Uterus (tissue), 4 donors: ENCODE data around the gene CD7. TPM values are rescaled to one million over a fixed set of nuclear protein-coding genes. Genes with fewer than 3 reads are reported as not detected.

Experiments used
- DNase-seq, 2 donors: peaks; one replicate each; pipeline ENCODE4 v3.0.0-alpha.2; 2019 to 2020
- H3K27ac ChIP-seq, 2 donors: fragments of 200-600 bp; sonication (generic); 1 replicate in 1 of 2; 2 replicates in 1 of 2; pipeline ENCODE4 v1.5.1; 2016 to 2018
- H3K27me3 ChIP-seq, 2 donors: fragments of 200-600 bp; sonication (generic); one replicate each; pipeline ENCODE4 v1.5.1; 2018 to 2019; ENCODE audit warnings: control low read depth in 1 of 2
- H3K36me3 ChIP-seq, 2 donors: fragments of 200-600 bp; sonication (generic); one replicate each; pipeline ENCODE4 v1.5.1; 2019; ENCODE audit warnings: control low read depth in 1 of 2
- H3K4me1 ChIP-seq, 2 donors: fragments of 200-600 bp; sonication (generic); one replicate each; pipeline ENCODE4 v1.5.1; 2018 to 2019; ENCODE audit warnings: control low read depth in 1 of 2
- H3K4me3 ChIP-seq, 2 donors: fragments of 200-600 bp; sonication (generic); 1 replicate in 1 of 2; 2 replicates in 1 of 2; pipeline ENCODE4 v1.5.1; 2018 to 2019; ENCODE audit warnings: mild to moderate bottlenecking in 1 of 2
- H3K9me3 ChIP-seq, 2 donors: fragments of 200-600 bp; sonication (generic); one replicate each; pipeline ENCODE4 v1.5.1; 2019; ENCODE audit warnings: control low read depth in 1 of 2
- CTCF ChIP-seq, 4 experiments: fragments of 200-600 bp in 2 of 4; fragments of 450-650 bp in 2 of 4; sonication (generic) in 2 of 4; IDR thresholded peaks; one replicate each; pipeline ENCODE4 v1.5.1; 2016 to 2019; ENCODE audit warnings: antibody characterized with exemption in 4 of 4, mild to moderate bottlenecking in 2 of 4, moderate library complexity in 1 of 4
- POLR2A ChIP-seq, 2 donors: fragments of 450-650 bp; IDR thresholded peaks; one replicate each; pipeline ENCODE4 v1.6.1; 2016; ENCODE audit warnings: antibody characterized with exemption in 2 of 2, mild to moderate bottlenecking in 1 of 2, moderate library complexity in 1 of 2
- intact Hi-C: fragments of 100-400 bp; cut with DNase I; formaldehyde crosslinking; loops from one replicate; pipeline ENCODE4 v1.15.1; 2023; ENCODE audit warnings: low total_unique reads
- total RNA-seq, 4 donors: library from RNA; depleted of rRNA in 3 of 4; stranded (reverse); fragments of >200 nt in 3 of 4; gene quantifications; one replicate each; pipeline versions ENCODE4 v1.1.0 to v1.2.4, GENCODE V29; 2014 to 2023
- donor health status: DM: yes; HTN: yes; CAD: no.

Gene CD7
- total RNA-seq, 4 donors from 2014 or later, result 2.1 to 4.1 TPM; not detected in 2

GRCh38 chr17:82270651-82271050 lies 46.8 kb downstream of the CD7 start:
- H3K36me3 ChIP-seq, result no peaks in the 10 kb centered on the region
- H3K27ac ChIP-seq, result peak overlapping the region in 1 of 2 donors; percentile 77
- no peak overlapping the region for H3K4me3 ChIP-seq
- no peak for TF ChIP-seq CTCF (IDR thresholded peaks at IDR 0.05)
- TF ChIP-seq POLR2A (IDR thresholded peaks at IDR 0.05), result no peak
- no peaks in the 10 kb centered on the region for H3K9me3 ChIP-seq
- peaks cover 5 to 34% of the 10 kb centered on the region in 2 donors for H3K4me1 ChIP-seq
- intact Hi-C loops, result no loop called here
- no peaks in the 10 kb centered on the region for H3K27me3 ChIP-seq
- DNase-seq, result no peak

GRCh38 chr17:82269882-82270500 lies 47.4 kb downstream of the CD7 start:
- DNase-seq, result no peak
- H3K9me3 ChIP-seq, result no peaks in the 10 kb centered on the region
- intact Hi-C loops, result no loop called here
- no peaks in the 10 kb centered on the region for H3K36me3 ChIP-seq
- peaks cover 5 to 34% of the 10 kb centered on the region in 2 donors for H3K4me1 ChIP-seq
- peak overlapping the region; percentile 21 to 77 for H3K27ac ChIP-seq
- TF ChIP-seq CTCF (IDR thresholded peaks at IDR 0.05) (no peak), POLR2A (IDR thresholded peaks at IDR 0.05) (no peak)
- H3K27me3 ChIP-seq, result no peaks in the 10 kb centered on the region
- H3K4me3 ChIP-seq, result no peak overlapping the region

GRCh38 chr17:82269138-82269881 lies 48.1 kb downstream of the CD7 start:
- H3K4me3 ChIP-seq, result no peak overlapping the region
- intact Hi-C loops, result no loop called here
- no peaks in the 10 kb centered on the region for H3K27me3 ChIP-seq
- no peak for TF ChIP-seq CTCF (IDR thresholded peaks at IDR 0.05)
- no peak for TF ChIP-seq POLR2A (IDR thresholded peaks at IDR 0.05)
- no peaks in the 10 kb centered on the region for H3K9me3 ChIP-seq
- no peak for DNase-seq
- H3K36me3 ChIP-seq, result no peaks in the 10 kb centered on the region
- peak overlapping the region; percentile 21 to 77 for H3K27ac ChIP-seq
- peaks cover 5 to 31% of the 10 kb centered on the region in 2 donors for H3K4me1 ChIP-seq

- Histone ChIP-seq H3K27ac (peak overlapping the region; percentile 73 to 77), H3K36me3 (no peaks in the 10 kb centered on the region), H3K4me3 (no peak overlapping the region), H3K4me1 (peaks cover 5 to 25% of the 10 kb centered on the region in 2 donors), H3K9me3 (no peaks in the 10 kb centered on the region), H3K27me3 (no peaks in the 10 kb centered on the region)
- DNase-seq, result peak; percentile 90 to 91
- no peak for TF ChIP-seq CTCF (IDR thresholded peaks at IDR 0.05)
- no peak for TF ChIP-seq POLR2A (IDR thresholded peaks at IDR 0.05)
- intact Hi-C loops, result no loop called here
Observed at GRCh38 chr17:82267575-82268379, 49.6 kb downstream of the CD7 start.
